ENCODE results near the gene KLRC3. TPM values are rescaled to one million over a fixed set of nuclear protein-coding genes. Genes with fewer than 3 reads are reported as not detected.
"Not testable (repeated sequence)": the region's sequence is repeated elsewhere in the genome, so short reads cannot be mapped to it uniquely, and the experiment has no call there.

KLRC3 gene
- total RNA-seq, 4 donors from 2014 or later: not detected

DNA sequence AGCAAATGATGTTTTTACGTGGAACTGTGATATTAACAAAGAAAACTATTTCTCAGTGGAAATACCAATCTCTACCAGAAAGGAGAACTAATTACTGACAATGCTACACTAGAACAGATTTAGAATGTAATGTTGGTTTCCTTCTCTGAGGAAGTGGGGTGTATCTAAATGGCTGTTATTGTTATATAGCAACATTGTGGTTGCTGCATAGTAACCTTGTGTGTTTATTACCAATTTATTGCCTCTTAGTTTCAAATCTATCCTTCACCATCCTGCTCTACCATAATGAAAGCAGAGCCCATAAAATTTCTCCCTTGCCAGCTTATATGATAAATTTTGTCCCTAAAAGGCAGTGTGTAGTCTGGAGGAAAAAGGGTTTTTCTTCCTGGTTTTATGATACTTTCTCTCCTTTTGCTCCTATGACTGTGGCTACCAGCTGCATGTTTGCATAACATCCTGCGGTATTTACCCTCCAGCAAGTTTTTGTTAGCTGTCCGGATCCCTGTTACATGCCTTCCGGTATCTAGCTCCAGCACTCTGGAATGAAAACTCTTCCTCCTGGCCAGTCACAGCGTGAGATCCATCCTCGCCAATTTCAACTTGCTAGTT lies 24.9 kb downstream of the KLRC3 start:
- H3K27me3 ChIP-seq: no peaks in the 10 kb centered on the region
- H3K4me3 ChIP-seq: peak overlapping the region in 1 of 4 donors; percentile 5
- no peaks in the 10 kb centered on the region for H3K9me3 ChIP-seq
- H3K27ac ChIP-seq: peak overlapping the region in 3 of 4 donors; percentile 45 to 68 (median 60)
- no peaks in the 10 kb centered on the region for H3K36me3 ChIP-seq
- WGBS, 2 donors: 13 to 16% methylated on average over 6 of the region's 6 CpGs
- peaks cover 0 to 19% (median 9%) of the 10 kb centered on the region in 4 donors for H3K4me1 ChIP-seq
- peak in 1 of 2 donors; percentile 37 for DNase-seq (ENCODE audit: low spot score in 2 of 2)
- peak in 1 of 2 donors; percentile 50 for TF ChIP-seq EP300 (IDR thresholded peaks at IDR 0.05)
- TF ChIP-seq POLR2A (IDR thresholded peaks at IDR 0.05): no peak

DNA sequence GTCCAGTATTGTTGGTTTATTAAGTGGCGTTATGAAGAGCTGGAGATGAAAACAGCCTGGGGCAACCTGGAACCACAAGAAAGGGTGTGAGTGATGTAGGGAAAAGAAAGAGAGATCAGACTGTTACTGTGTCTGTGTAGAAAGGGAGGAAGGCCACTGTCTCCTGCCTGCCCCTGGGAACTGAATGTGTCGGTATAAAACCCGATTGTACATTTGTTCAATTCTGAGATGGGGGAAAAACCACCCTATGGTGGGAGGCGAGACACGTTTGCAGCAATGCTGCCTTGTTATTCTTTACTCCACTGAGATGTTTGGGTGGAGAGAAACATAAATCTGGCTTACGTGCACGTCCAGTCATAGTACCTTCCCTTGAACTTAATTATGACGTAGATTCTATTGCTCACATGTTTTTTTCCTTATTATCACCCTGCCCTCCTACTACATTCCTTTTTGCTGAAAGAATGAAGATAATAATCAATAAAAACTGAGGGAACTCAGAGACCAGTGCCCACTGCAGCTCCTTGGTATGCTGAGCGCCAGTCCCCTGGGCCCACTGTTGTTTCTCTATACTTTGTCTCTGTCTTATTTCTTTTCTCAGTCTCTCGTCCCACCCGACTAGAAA lies 25.8 kb downstream of the KLRC3 start:
- not testable (repeated sequence) for H3K36me3 ChIP-seq; H3K4me3 ChIP-seq; DNase-seq (ENCODE audit: low spot score in 2 of 2); H3K27me3 ChIP-seq; H3K9me3 ChIP-seq
- Histone ChIP-seq H3K4me1 (peaks cover 0 to 19% (median 9%) of the 10 kb centered on the region in 4 donors), H3K27ac (peak overlapping the region in 2 of 4 donors; percentile 45 to 68)
- WGBS, 2 donors: 82 to 92% methylated on average over 11 of the region's 11 CpGs

DNA sequence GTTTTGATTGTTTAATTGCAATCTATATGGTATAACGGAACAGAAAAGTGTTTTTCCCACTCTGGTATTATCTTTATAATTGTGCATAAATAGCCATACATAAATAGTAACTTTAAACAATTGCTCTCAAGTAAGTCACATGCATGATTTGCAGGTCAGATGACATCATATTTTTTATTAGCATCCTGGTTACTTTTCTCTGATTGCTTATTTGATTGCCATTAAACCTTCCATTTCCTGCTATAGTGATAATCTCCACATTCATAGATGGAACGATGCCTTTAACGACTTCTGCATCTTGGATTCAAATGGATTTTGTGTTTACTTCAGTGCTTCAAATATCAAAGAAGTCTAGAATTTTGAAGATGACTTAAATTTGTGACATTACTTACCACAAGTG lies 27.1 kb downstream of the KLRC3 start:
- H3K27me3 ChIP-seq: no peaks in the 10 kb centered on the region
- 53 to 56% methylated on average over 3 of the region's 3 CpGs for WGBS, 2 donors
- TF ChIP-seq POLR2A (IDR thresholded peaks at IDR 0.05) (no peak), EP300 (IDR thresholded peaks at IDR 0.05) (no peak), CTCF (IDR thresholded peaks at IDR 0.05) (no peak)
- no peak for DNase-seq (ENCODE audit: low spot score in 2 of 2)
- no peaks in the 10 kb centered on the region for H3K36me3 ChIP-seq
- H3K9me3 ChIP-seq: no peaks in the 10 kb centered on the region
- H3K4me3 ChIP-seq: no peak overlapping the region
- peaks cover 0 to 19% (median 9%) of the 10 kb centered on the region in 4 donors for H3K4me1 ChIP-seq
- no peak overlapping the region for H3K27ac ChIP-seq

GRCh38 chr12:10392394-10392930 lies 27.9 kb downstream of the KLRC3 start:
- H3K27ac ChIP-seq: no peak overlapping the region
- DNase-seq (ENCODE audit: low spot score in 2 of 2): peak; percentile 30 to 74
- no peaks in the 10 kb centered on the region for H3K36me3 ChIP-seq
- peaks cover 0 to 19% (median 9%) of the 10 kb centered on the region in 4 donors for H3K4me1 ChIP-seq
- TF ChIP-seq CTCF (IDR thresholded peaks at IDR 0.05) (no peak), EP300 (IDR thresholded peaks at IDR 0.05) (peak; percentile 56 to 72)
- H3K4me3 ChIP-seq: no peak overlapping the region
- WGBS, 2 donors: 25 to 31% methylated on average over 7 of the region's 7 CpGs
- no peaks in the 10 kb centered on the region for H3K9me3 ChIP-seq
- no peaks in the 10 kb centered on the region for H3K27me3 ChIP-seq

GRCh38 chr12:10390991-10391390 lies 29.4 kb downstream of the KLRC3 start:
- H3K27me3 ChIP-seq; DNase-seq (ENCODE audit: low spot score in 2 of 2); H3K9me3 ChIP-seq; H3K4me3 ChIP-seq; H3K27ac ChIP-seq; H3K36me3 ChIP-seq: not testable (repeated sequence)
- WGBS, 2 donors: 94 to 95% methylated on average over 7 of the region's 7 CpGs
- peaks cover 0 to 19% (median 8%) of the 10 kb centered on the region in 4 donors for H3K4me1 ChIP-seq

DNA sequence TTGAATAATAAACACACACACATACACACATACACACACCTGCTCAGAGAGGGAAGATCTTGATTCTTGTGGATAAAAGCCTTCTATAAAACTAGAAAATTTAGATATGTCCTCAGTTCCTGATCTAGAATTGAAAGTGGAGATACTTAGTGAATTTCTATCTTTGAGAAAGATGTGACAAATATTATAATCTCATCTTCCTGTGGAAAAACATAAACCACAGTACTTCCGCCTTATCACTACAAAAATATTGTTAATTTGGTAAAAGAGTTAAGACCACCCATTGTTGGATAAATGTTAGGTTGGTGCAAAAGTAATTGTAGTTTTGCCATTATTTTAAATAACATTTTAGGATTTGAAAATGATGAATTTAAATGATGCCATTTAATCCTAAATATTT lies 30.5 kb downstream of the KLRC3 start, which contains the start of gene KLRK1:
TSS of gene KLRK1 (minus strand) at position 138 of the 400 bp plus-strand sequence. CDS start 1,231 bp downstream, outside the sequence.
- Histone ChIP-seq H3K4me1 (peaks cover 0 to 16% (median 3%) of the 10 kb centered on the region in 4 donors), H3K27ac (no peak within 1 kb of the TSS), H3K4me3 (no peak within 1 kb of the TSS), H3K36me3 (no peaks in the 10 kb centered on the region), H3K9me3 (no peaks in the 10 kb centered on the region), H3K27me3 (no peaks in the 10 kb centered on the region)
- TF ChIP-seq POLR2A (IDR thresholded peaks at IDR 0.05) (no peak), EP300 (IDR thresholded peaks at IDR 0.05) (no peak), CTCF (IDR thresholded peaks at IDR 0.05) (no peak)
- no peak for DNase-seq (ENCODE audit: low spot score in 2 of 2)
- WGBS, 2 donors: 95 to 96% methylated on average over 1 of the region's 1 CpG
